ENCODE results near the gene ANTXR1.

ANTXR1 gene

DNA sequence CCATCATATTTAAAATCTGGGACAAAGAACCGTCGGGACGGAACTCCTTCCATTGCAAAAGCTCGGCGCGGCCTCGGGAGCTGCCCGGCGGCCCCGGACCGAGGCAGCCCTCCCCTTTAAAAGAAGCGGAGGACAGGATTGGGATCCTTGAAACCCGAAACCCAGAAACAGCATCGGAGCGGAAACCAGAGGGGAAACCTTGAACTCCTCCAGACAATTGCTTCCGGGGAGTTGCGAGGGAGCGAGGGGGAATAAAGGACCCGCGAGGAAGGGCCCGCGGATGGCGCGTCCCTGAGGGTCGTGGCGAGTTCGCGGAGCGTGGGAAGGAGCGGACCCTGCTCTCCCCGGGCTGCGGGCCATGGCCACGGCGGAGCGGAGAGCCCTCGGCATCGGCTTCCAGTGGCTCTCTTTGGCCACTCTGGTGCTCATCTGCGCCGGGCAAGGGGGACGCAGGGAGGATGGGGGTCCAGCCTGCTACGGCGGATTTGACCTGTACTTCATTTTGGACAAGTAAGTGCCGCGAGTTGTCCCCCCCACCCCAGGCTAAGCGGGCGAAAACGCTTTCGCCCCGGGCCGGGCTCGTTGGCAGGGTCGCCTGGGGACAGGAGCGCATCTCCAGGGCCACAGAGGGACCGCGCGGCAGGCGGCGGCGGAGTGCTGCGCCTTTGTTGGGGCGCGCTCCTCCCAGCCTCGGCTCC is at the start of gene ANTXR1:
ANTXR1 (plus strand) TSS at position 38 of the 698 bp plus-strand sequence; CDS start at position 359, 321 bp downstream.
- H3K27me3 ChIP-seq (ENCODE audit: control insufficient read depth, insufficient read depth, low read length), result peaks cover 25% of the 10 kb centered on the region
- H3K36me3 ChIP-seq (ENCODE audit: control insufficient read depth, insufficient read depth, low read length), result no peaks in the 10 kb centered on the region
- H3K4me3 ChIP-seq (ENCODE audit: low read depth, low read length), result peak within 1 kb of the TSS; percentile 91
- H3K4me1 ChIP-seq (ENCODE audit: control insufficient read depth, insufficient read depth, low read length), result no peaks in the 10 kb centered on the region
- no peaks in the 10 kb centered on the region for H3K9me3 ChIP-seq (ENCODE audit: control insufficient read depth, insufficient read depth, low read length)
- peak within 1 kb of the TSS; percentile 67 for H3K9ac ChIP-seq (ENCODE audit: low read depth, low read length)

DNA sequence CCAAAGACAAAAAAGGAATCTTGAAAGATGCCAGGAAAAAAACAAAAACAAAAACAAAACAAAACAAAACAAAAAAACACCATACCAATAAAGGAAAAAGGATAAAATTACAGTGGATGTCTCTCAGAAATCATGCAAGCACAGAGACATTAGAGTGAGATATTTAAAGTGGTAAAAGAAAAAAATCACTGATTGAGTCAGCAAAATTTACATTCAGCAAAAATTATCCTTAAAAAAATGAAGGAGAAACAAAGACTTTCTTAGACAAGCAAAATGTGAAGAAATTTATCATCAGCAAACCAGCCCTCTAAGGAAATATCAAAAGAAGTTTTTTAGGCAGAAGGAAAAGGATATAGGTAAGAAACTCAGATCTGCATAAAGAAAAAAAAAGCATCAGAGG is 48.7 kb upstream of the ANTXR1 start:
- H3K36me3 ChIP-seq (ENCODE audit: control insufficient read depth, insufficient read depth, low read length), result no peaks in the 10 kb centered on the region
- H3K4me3 ChIP-seq (ENCODE audit: low read depth, low read length), result no peak overlapping the region
- no peaks in the 10 kb centered on the region for H3K27me3 ChIP-seq (ENCODE audit: control insufficient read depth, insufficient read depth, low read length)
- H3K4me1 ChIP-seq (ENCODE audit: control insufficient read depth, insufficient read depth, low read length), result no peaks in the 10 kb centered on the region
- no peak overlapping the region for H3K9ac ChIP-seq (ENCODE audit: low read depth, low read length)
- H3K9me3 ChIP-seq (ENCODE audit: control insufficient read depth, insufficient read depth, low read length), result no peaks in the 10 kb centered on the region

DNA sequence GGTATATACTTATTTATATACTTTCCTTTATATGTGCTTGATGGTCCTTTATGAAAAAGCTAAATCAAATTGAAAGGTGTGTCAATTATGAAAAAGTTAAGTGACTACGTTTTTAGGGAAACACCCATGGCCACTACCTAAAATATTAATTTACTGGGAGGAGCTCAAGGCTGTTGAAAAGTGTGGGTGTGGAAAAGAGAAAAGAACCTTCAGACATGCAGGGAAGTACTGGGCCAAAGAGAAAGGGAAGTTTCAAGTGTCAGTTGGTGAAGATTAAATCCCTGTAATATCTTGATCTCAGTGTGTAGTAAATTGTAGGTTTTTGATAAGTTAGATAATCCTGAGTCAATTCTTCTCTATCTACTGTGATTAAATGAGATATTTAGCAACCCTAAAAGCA is 44.8 kb upstream of the ANTXR1 start:
- Histone ChIP-seq H3K27me3 (ENCODE audit: control insufficient read depth, insufficient read depth, low read length) (no peaks in the 10 kb centered on the region), H3K4me3 (ENCODE audit: low read depth, low read length) (no peak overlapping the region), H3K36me3 (ENCODE audit: control insufficient read depth, insufficient read depth, low read length) (no peaks in the 10 kb centered on the region), H3K4me1 (ENCODE audit: control insufficient read depth, insufficient read depth, low read length) (no peaks in the 10 kb centered on the region), H3K9ac (ENCODE audit: low read depth, low read length) (no peak overlapping the region), H3K9me3 (ENCODE audit: control insufficient read depth, insufficient read depth, low read length) (no peaks in the 10 kb centered on the region)

DNA sequence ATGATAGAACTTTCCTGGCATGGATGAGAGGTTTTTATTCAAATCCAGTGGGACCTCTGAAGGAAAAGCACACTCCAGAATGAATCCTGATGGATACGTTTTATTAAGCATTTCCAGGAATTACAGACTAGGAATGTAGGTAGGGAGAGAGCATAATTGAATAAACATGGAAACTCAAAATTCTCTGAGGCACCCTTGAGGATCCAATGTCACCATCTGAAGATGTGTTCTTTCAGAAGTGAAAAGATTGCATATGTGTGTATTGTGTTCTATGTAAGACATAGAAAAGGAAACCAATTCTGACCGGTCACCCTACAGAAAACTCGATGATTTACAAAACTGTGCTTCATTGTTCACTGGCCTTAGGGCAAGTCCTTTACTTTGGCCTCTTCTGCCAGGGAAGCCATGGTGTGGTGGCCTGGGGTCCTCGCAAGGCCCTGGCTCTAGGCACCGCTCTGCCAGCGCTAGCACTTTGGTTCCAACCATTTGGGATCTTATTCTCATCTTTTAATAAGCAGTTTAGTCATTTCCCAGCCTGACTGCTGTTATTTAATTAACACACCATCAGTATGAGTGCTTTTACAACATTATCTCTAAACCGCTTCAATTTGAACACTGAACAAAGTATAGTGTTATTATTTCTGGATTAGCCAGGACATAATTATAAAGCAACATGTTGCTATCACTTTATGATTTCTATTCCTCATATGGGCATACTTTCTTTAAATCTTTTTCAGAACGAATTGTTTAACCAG is 43.1 kb upstream of the ANTXR1 start:
- Histone ChIP-seq H3K4me1 (ENCODE audit: control insufficient read depth, insufficient read depth, low read length) (no peaks in the 10 kb centered on the region), H3K27me3 (ENCODE audit: control insufficient read depth, insufficient read depth, low read length) (no peaks in the 10 kb centered on the region), H3K36me3 (ENCODE audit: control insufficient read depth, insufficient read depth, low read length) (no peaks in the 10 kb centered on the region), H3K4me3 (ENCODE audit: low read depth, low read length) (no peak overlapping the region), H3K9me3 (ENCODE audit: control insufficient read depth, insufficient read depth, low read length) (no peaks in the 10 kb centered on the region), H3K9ac (ENCODE audit: low read depth, low read length) (no peak overlapping the region)

DNA sequence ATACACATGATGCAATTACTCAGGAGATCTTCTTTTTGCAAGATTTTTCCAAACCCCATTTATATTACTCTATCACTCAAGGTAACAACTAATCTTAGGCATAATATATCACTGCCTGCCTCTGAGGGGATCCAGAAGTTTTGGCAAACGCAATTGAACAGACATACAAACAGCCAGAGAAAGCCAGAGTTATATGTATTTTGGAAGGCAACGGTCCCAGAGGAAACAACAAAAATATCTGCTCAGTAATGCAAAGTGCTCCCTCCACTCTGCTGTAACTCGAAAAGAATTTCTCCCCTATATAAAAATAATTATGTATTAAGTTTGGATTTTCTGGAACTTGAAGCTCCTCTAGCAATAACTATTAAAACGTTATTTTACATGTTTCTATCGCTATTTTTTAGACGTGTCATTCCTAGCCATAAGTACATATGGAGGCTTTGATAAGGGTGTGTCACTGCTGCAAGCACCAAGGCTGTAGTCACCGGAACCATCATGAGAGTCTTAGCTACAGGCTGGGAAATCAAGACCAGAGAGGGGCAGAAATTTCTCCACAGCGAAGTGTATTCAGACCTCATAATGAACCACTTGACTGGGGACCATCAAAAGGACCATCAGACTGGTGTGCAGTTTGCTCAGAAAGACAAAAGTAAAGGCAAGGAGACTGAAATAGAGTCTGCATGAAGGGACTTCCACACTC is 42.3 kb upstream of the ANTXR1 start:
- no peaks in the 10 kb centered on the region for H3K27me3 ChIP-seq (ENCODE audit: control insufficient read depth, insufficient read depth, low read length)
- H3K4me3 ChIP-seq (ENCODE audit: low read depth, low read length), result no peak overlapping the region
- no peaks in the 10 kb centered on the region for H3K4me1 ChIP-seq (ENCODE audit: control insufficient read depth, insufficient read depth, low read length)
- H3K9me3 ChIP-seq (ENCODE audit: control insufficient read depth, insufficient read depth, low read length), result no peaks in the 10 kb centered on the region
- no peak overlapping the region for H3K9ac ChIP-seq (ENCODE audit: low read depth, low read length)
- H3K36me3 ChIP-seq (ENCODE audit: control insufficient read depth, insufficient read depth, low read length), result no peaks in the 10 kb centered on the region

- no peaks in the 10 kb centered on the region for H3K9me3 ChIP-seq (ENCODE audit: control insufficient read depth, insufficient read depth, low read length)
- no peaks in the 10 kb centered on the region for H3K36me3 ChIP-seq (ENCODE audit: control insufficient read depth, insufficient read depth, low read length)
- no peaks in the 10 kb centered on the region for H3K4me1 ChIP-seq (ENCODE audit: control insufficient read depth, insufficient read depth, low read length)
- no peaks in the 10 kb centered on the region for H3K27me3 ChIP-seq (ENCODE audit: control insufficient read depth, insufficient read depth, low read length)
- H3K9ac ChIP-seq (ENCODE audit: low read depth, low read length), result no peak overlapping the region
- H3K4me3 ChIP-seq (ENCODE audit: low read depth, low read length), result no peak overlapping the region
Observed at GRCh38 chr2:68971591-68972231, 41.3 kb upstream of the ANTXR1 start.

DNA sequence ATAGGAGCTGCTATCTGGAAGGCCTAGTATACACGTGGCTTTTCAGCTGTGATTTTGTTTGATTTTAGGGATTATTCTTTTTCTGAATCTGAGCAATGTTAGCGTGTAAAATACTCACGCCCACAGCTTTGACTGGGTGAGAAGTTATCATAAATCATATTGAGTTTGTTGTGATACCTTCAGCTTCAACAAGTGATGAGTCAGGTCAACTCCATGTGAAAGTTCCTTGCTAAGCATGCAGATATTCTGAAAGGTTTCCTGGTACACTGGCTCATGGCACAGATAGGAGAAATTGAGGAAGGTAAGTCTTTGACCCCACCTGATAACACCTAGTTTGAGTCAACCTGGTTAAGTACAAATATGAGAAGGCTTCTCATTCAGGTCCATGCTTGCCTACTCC is 38.7 kb upstream of the ANTXR1 start, which contains the start of gene GKN1:
GKN1 (plus strand) TSS at position 386 of the 400 bp plus-strand sequence. CDS start 42 bp downstream, outside the sequence.
- H3K36me3 ChIP-seq (ENCODE audit: control insufficient read depth, insufficient read depth, low read length), result no peaks in the 10 kb centered on the region
- H3K4me3 ChIP-seq (ENCODE audit: low read depth, low read length), result no peak within 1 kb of the TSS

DNA sequence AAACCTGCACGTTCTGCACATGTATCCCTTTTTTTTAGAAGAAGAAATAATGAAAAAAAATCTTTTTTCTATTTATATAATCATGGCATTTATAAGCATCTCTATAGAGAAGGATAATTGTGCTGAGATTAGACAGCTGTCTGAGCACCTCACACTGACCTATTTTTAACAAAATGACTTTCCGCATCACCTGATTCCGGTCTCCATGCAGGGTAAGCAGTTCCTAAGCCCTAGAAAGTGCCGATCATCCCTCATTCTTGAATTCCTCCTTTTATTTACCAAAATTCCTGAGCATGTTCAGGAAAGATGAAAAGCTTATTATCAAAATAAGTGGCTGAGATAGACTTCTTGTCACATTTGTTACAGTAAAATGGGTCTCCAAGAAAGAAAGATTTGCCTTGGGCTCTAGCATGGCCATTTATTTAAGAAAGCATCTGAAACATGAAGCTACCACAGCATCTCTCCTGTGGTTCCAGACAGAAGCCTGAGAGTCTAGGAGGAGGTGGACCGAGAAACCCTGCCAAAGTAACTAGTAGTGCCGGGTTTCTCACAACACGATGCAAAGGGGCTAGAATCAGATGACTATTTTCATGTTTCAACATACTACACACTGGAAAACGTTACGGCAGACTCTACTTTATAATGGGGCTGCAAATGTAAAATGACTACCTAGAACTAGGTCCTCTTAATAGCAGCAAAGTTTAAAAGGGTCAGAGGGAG is 37.9 kb upstream of the ANTXR1 start:
- Histone ChIP-seq H3K4me3 (ENCODE audit: low read depth, low read length) (no peak overlapping the region), H3K9ac (ENCODE audit: low read depth, low read length) (no peak overlapping the region), H3K36me3 (ENCODE audit: control insufficient read depth, insufficient read depth, low read length) (no peaks in the 10 kb centered on the region), H3K4me1 (ENCODE audit: control insufficient read depth, insufficient read depth, low read length) (no peaks in the 10 kb centered on the region), H3K27me3 (ENCODE audit: control insufficient read depth, insufficient read depth, low read length) (no peaks in the 10 kb centered on the region), H3K9me3 (ENCODE audit: control insufficient read depth, insufficient read depth, low read length) (no peaks in the 10 kb centered on the region)

More for the DNA sequence above, 38.7 kb upstream of the ANTXR1 start, which contains the start of gene GKN1:
- Histone ChIP-seq H3K27me3 (ENCODE audit: control insufficient read depth, insufficient read depth, low read length) (no peaks in the 10 kb centered on the region), H3K9me3 (ENCODE audit: control insufficient read depth, insufficient read depth, low read length) (no peaks in the 10 kb centered on the region), H3K4me1 (ENCODE audit: control insufficient read depth, insufficient read depth, low read length) (no peaks in the 10 kb centered on the region), H3K9ac (ENCODE audit: low read depth, low read length) (no peak within 1 kb of the TSS)

DNA sequence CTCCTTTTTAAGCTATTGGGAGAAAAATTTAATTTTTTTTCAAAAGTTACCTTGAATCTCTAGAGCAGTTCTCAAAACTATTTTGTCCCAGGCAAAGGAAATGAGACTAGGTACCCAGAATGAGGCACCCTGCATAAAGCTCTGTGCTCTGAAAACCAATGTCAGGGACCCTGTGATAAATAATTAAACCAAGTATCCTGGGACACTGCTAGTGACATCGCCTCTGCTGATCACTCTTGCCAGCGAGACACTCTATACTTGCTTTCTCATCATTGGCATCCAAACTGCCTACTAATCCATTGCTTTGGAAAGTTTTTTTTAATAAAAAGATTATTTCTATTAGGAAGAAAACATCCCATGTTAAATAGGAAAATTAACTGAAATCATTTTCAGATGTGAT is 37.1 kb upstream of the ANTXR1 start:
- H3K27me3 ChIP-seq (ENCODE audit: control insufficient read depth, insufficient read depth, low read length), result no peaks in the 10 kb centered on the region
- H3K9ac ChIP-seq (ENCODE audit: low read depth, low read length), result no peak overlapping the region
- no peak overlapping the region for H3K4me3 ChIP-seq (ENCODE audit: low read depth, low read length)
- no peaks in the 10 kb centered on the region for H3K36me3 ChIP-seq (ENCODE audit: control insufficient read depth, insufficient read depth, low read length)
- H3K4me1 ChIP-seq (ENCODE audit: control insufficient read depth, insufficient read depth, low read length), result no peaks in the 10 kb centered on the region
- no peaks in the 10 kb centered on the region for H3K9me3 ChIP-seq (ENCODE audit: control insufficient read depth, insufficient read depth, low read length)

GRCh38 chr2:68977453-68977852 is 35.5 kb upstream of the ANTXR1 start:
- Histone ChIP-seq H3K4me3 (ENCODE audit: low read depth, low read length) (no peak overlapping the region), H3K4me1 (ENCODE audit: control insufficient read depth, insufficient read depth, low read length) (no peaks in the 10 kb centered on the region), H3K9me3 (ENCODE audit: control insufficient read depth, insufficient read depth, low read length) (no peaks in the 10 kb centered on the region), H3K36me3 (ENCODE audit: control insufficient read depth, insufficient read depth, low read length) (no peaks in the 10 kb centered on the region), H3K9ac (ENCODE audit: low read depth, low read length) (no peak overlapping the region), H3K27me3 (ENCODE audit: control insufficient read depth, insufficient read depth, low read length) (no peaks in the 10 kb centered on the region)

DNA sequence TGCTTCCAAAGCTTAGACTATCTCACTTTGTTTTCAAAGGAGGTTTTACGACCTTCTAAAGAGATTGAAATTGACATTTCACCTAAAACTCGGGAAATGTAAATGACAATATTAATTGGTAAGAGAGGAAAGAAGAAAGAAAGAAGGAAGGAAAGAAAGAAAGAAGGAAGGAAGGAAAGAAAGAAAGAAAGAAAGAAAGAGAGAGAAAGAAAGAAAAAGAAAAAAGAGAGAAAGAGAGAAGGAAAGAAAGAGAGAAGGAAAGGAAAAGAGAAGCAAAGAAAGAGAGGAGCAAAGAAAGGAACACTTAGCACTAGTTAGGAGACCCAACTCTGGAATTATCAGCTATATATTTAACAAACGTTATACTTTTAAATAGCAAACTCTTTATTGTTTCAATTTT is 34.9 kb upstream of the ANTXR1 start:
- Histone ChIP-seq H3K4me1 (ENCODE audit: control insufficient read depth, insufficient read depth, low read length) (no peaks in the 10 kb centered on the region), H3K27me3 (ENCODE audit: control insufficient read depth, insufficient read depth, low read length) (no peaks in the 10 kb centered on the region), H3K4me3 (ENCODE audit: low read depth, low read length) (no peak overlapping the region), H3K9ac (ENCODE audit: low read depth, low read length) (no peak overlapping the region), H3K9me3 (ENCODE audit: control insufficient read depth, insufficient read depth, low read length) (no peaks in the 10 kb centered on the region), H3K36me3 (ENCODE audit: control insufficient read depth, insufficient read depth, low read length) (no peaks in the 10 kb centered on the region)

Data from iPS-15b (cell line).